GM23338 (cell line): Measurements from ENCODE around the gene MND1.

Source experiments
- CREB1 ChIP-seq: fragments of 250-450 bp; sonication (Bioruptor Pico); IDR thresholded peaks from 2 replicates; pipeline ENCODE4 v1.5.0; 2020; ENCODE audit warnings: low read depth, mild to moderate bottlenecking, moderate library complexity
- EZH2 ChIP-seq: fragments of 200-600 bp; sonication (generic); IDR thresholded peaks from one replicate; pipeline ENCODE4 v1.8.0; 2017; ENCODE audit warnings: antibody characterized with exemption, mild to moderate bottlenecking, low read depth; ENCODE audit not compliant: unreplicated experiment
- POLR2AphosphoS5 ChIP-seq: IDR thresholded peaks from 2 replicates; pipeline ENCODE4 v1.6.1; 2016; ENCODE audit warnings: antibody characterized with exemption, low read depth
- TF ChIP-seq, protein P1 (sequence below), 2 experiments: fragments of 200-600 bp in 1 of 2; sonication (generic) in 1 of 2; conservative IDR thresholded peaks; 2 replicates each; pipeline versions ENCODE4 v1.5.1 to v1.6.1; 2016 to 2017; ENCODE audit warnings: antibody characterized with exemption in 2 of 2, low read depth in 2 of 2, mild to moderate bottlenecking in 2 of 2, moderate library complexity in 1 of 2

DNA sequence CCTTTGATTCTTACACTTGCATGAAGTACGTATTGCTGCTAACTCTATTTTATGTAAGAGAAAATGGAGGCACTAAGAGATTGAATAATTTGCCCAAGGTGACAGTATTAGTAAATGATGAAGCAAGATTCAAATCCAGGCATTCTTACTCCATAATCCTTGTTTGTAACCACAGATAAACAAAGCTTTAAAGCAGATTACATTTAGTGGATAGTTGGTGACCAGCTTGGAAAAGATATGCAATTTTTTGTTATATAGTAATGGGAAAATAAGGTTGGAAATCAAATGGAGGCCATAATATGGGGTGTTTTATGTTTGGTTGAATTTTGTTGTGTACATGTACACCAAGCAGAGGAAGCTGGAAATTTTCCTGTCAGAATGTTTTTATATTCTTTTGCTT lies 30.8 kb downstream of the MND1 start:
- TF ChIP-seq CREB1 (CRISPR knock-in tag): no peak
- TF ChIP-seq, protein P1, sequence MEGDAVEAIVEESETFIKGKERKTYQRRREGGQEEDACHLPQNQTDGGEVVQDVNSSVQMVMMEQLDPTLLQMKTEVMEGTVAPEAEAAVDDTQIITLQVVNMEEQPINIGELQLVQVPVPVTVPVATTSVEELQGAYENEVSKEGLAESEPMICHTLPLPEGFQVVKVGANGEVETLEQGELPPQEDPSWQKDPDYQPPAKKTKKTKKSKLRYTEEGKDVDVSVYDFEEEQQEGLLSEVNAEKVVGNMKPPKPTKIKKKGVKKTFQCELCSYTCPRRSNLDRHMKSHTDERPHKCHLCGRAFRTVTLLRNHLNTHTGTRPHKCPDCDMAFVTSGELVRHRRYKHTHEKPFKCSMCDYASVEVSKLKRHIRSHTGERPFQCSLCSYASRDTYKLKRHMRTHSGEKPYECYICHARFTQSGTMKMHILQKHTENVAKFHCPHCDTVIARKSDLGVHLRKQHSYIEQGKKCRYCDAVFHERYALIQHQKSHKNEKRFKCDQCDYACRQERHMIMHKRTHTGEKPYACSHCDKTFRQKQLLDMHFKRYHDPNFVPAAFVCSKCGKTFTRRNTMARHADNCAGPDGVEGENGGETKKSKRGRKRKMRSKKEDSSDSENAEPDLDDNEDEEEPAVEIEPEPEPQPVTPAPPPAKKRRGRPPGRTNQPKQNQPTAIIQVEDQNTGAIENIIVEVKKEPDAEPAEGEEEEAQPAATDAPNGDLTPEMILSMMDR (conservative IDR thresholded peaks at IDR 0.05; ENCODE audit: low read depth in 2 of 2): no peak
- no peak for TF ChIP-seq EZH2
- TF ChIP-seq POLR2AphosphoS5: no peak
